Astrocyte of the cerebellum (primary cell): Measurements from ENCODE around the gene GGTLC2.

Source experiments
- DNase-seq: peaks from one replicate; pipeline ENCODE4 v3.0.0-alpha.2; 2011; ENCODE audit warnings: low read depth
- H3K4me3 ChIP-seq: 2 replicates; pipeline ENCODE4 v1.5.1; 2011; ENCODE audit warnings: mild to moderate bottlenecking, low read depth, low read length, moderate library complexity
- in situ Hi-C: cut with HindIII; loops from 2 replicates; pipeline ENCODE4 v1.10.0; 2017; ENCODE audit warnings: low sequenced_read_pairs
- TF ChIP-seq, protein P1 (sequence below): IDR thresholded peaks from 2 replicates; pipeline ENCODE4 v1.5.1; 2012; ENCODE audit warnings: low read length, low read depth, moderate library complexity, mild to moderate bottlenecking; ENCODE audit errors: missing control alignments

GGTLC2 gene

DNA sequence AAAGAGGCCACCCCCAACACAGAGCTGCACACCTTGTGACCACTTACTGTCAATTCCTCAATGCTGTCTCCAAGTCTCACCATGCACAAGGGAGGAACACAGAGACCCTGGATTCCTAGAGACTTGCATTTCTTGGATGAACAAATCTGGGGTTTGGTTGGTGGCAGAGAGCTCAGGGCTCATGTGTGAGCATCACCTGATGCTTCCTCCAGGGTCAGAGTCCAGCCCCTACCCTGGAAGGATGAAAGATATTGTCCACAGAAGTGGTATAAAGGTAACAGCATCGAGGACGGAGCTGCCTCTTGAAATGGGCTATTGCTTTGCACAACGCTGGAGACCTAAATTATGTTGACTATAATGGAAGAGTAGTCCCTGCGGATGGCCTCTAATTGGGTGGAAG lies 36.0 kb downstream of the GGTLC2 start:
- no peak overlapping the region for H3K4me3 ChIP-seq
- TF ChIP-seq, protein P1, sequence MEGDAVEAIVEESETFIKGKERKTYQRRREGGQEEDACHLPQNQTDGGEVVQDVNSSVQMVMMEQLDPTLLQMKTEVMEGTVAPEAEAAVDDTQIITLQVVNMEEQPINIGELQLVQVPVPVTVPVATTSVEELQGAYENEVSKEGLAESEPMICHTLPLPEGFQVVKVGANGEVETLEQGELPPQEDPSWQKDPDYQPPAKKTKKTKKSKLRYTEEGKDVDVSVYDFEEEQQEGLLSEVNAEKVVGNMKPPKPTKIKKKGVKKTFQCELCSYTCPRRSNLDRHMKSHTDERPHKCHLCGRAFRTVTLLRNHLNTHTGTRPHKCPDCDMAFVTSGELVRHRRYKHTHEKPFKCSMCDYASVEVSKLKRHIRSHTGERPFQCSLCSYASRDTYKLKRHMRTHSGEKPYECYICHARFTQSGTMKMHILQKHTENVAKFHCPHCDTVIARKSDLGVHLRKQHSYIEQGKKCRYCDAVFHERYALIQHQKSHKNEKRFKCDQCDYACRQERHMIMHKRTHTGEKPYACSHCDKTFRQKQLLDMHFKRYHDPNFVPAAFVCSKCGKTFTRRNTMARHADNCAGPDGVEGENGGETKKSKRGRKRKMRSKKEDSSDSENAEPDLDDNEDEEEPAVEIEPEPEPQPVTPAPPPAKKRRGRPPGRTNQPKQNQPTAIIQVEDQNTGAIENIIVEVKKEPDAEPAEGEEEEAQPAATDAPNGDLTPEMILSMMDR: no peak
- no peak for DNase-seq
- in situ Hi-C loops: no loop called here

DNA sequence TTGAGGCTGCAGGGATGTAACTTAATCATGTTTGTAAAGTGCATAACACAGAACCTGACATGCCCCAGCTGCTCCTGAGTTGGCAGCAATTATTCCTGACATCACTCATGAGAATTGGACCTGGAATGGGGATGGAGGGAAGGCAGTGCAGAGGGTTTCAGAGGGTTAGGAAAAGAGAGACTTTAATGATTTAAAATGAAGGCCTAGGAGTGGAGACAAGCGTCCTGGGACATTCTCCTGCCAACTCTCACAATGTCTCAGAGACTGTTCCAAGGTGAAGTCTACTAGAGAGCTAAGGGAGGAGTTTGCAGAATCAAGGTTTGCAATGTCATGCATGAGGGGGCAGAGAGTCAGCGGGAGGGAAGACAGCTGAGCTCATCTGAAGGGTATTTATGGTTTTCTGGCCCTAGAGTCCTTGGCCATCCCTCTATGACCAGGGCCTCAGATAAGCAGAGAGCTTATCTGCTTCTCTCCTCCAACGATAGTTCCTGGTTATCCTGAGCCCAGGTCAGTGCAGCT lies 36.9 kb downstream of the GGTLC2 start:
- H3K4me3 ChIP-seq: no peak overlapping the region
- in situ Hi-C loops: no loop called here
- DNase-seq: no peak
- TF ChIP-seq, protein P1: no peak

DNA sequence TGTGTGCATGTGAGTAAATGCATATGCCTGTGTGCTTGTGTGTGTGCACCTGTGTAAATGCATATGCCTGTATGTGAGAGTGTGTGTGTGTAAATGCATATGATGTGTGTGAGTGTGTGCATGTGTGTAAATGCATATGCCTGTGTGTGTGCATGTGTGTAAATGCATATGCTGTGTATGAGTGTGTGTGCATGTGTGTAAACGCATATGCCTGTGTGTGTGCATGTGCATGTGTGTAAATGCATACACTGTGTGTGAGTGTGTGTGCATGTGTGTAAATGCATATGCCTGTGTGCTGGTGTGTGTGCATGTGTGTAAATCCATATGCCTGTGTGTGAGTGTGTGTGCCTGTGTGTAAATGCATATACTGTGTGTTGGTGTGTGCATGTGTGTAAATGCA lies 37.8 kb downstream of the GGTLC2 start:
- no peak for DNase-seq
- H3K4me3 ChIP-seq: no peak overlapping the region
- TF ChIP-seq, protein P1: no peak
- in situ Hi-C loops: no loop called here

DNA sequence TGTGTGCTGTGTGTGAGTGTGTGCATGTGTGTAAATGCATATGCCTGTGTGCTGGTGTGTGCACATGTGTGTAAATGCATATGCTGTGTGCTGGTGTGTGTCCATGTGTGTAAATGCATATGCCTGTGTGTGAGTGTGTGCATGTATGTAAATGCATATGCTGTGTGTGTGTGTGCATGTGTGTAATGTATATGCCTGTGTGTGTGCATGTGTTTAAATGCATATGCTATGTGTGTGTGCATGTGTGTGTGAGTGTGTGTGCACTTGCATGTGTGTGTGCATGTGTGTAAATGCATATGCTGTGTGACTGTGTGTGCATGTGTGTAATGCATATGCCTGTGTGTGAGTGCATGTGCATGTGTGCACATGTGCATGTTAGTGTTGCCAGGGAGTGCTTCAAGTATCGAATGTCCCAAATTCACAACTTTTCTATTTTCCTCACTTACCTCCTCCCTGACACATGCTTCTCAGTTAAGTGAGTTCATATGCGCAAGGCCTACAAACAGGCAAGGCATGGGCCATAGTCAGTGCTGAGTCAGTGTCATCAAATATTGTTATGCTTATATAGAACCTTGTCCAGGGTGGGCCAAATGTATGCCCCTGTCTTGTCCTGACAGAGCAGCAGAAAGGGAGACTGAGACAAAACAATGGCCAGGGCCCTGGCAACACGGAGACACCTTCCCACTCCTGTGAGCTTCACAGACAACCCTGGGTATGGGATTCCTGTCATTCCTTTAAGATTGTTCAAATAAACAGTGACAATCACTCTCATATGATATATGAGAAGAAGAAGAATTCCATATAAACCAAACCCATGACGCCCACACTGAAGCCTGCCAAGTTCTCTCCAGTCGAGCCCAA lies 38.6 kb downstream of the GGTLC2 start:
- no peak overlapping the region for H3K4me3 ChIP-seq
- DNase-seq: no peak
- TF ChIP-seq, protein P1: no peak
- in situ Hi-C loops: no loop called here

DNA sequence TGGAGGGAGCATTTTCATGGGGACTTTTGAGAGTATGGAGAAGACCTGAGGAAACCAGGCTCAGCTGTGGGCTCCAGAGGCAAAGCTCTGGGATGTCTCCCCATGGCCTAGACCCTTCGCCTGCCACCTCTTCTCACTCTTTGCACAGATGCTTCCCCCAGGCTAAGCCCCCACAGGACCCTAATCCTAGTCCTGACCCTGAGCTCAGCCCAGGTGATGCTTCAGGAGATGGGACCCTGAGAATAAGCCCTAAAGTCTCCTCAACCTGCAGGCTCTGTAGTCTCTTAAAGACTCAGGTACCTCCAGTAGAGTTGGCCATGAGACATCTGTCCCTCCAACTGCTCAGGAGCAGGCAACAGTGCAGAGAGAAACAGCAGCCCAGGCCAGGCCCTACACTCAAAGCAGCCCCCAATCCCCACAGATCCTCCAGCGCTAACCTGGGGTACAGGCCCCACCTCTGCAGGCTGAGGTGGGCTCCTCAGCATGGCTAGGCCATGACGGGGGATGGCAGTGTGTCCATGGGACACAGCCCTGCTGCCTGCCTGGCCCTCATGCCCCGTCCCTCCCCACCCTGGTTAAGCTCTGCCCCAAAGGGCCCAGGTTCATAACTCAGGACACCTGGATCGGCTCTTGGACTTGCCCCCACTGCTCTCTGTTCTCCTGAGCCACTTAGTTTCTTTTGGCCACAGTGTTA lies 39.4 kb downstream of the GGTLC2 start:
- in situ Hi-C loops: no loop called here
- no peak overlapping the region for H3K4me3 ChIP-seq
- no peak for DNase-seq
- TF ChIP-seq, protein P1: no peak

DNA sequence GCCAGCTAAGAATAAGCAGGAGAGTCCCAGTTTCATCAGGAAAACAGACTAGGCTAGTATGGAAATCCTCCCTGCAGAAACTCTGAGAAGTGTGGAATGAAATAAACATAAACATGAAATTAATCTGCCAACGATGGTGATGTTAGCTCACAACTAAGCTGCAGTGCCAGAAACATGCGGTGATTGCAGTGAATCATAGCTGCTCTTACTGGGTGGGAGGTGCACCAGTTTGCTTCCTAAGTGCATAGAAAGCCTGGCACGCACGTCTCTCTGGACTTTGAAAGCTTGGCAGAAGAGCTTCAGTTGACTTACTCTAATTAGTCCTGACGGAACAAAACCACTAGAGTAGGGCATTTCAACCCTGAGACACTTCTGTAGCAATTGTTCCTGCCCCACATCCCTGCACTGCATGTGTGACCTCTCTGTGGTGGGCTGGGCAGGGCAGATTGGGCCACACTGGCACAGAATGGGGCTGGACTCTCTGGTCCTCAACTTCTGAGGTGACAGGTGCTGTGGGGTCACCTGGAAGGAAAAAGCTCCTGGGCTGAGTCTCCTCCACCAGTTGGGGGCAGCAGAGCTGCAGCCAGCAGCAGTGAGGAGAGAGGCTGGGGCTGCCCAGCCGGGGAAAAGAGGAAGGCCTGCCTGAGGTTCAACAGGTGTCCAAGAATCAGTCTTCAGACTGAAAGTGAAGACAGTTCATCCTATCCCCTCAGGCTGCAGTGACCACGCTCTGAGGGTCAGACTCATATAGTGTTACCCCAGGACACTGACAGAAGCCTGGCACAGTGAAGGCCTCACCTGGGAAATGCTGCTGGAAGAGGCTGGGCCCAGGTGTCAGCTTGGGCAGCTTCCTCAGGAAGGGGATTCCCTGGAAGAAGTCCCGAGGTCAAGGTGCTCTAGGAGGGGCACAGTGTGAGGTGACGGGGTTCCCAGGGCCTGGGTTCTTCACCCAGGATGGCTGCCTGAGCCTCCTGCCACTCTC lies 40.5 kb downstream of the GGTLC2 start:
- TF ChIP-seq, protein P1: peak; percentile 44
- in situ Hi-C loops: no loop called here
- DNase-seq: peak; percentile 43
- no peak overlapping the region for H3K4me3 ChIP-seq
